HepG2 (cell line): ENCODE data around the gene CAMKV. TPM values are rescaled to one million over a fixed set of nuclear protein-coding genes. Genes with fewer than 3 reads are reported as not detected.
A peak's percentile ranks its signal among the peaks of the same experiment; 100 is the strongest.

Source experiments
- ATF5 ChIP-seq: sonication (generic); formaldehyde crosslinking; IDR thresholded peaks from 2 replicates; pipeline ENCODE4 v1.4.0; 2020; ENCODE audit warnings: mild to moderate bottlenecking, low read depth, missing genetic modification reagents
- CREBL2 ChIP-seq: sonication (generic); formaldehyde crosslinking; IDR thresholded peaks from 2 replicates; pipeline ENCODE4 v1.8.1; 2023; ENCODE audit warnings: missing genetic modification reagents, mild to moderate bottlenecking, borderline replicate concordance
- EEA1 ChIP-seq: sonication (generic); formaldehyde crosslinking; IDR thresholded peaks from 2 replicates; pipeline ENCODE4 v1.5.1; 2020; ENCODE audit warnings: mild to moderate bottlenecking, missing genetic modification reagents, borderline replicate concordance
- MNT ChIP-seq: fragments of 450-650 bp; IDR thresholded peaks from 2 replicates; pipeline ENCODE4 v1.6.1; 2016
- NCOA2 ChIP-seq: sonication (generic); formaldehyde crosslinking; IDR thresholded peaks from 2 replicates; pipeline ENCODE4 v1.8.0; 2022; ENCODE audit warnings: inconsistent platforms
- NPAS2 ChIP-seq: sonication (generic); formaldehyde crosslinking; IDR thresholded peaks from 2 replicates; pipeline ENCODE4 v1.8.0; 2022; ENCODE audit warnings: mild to moderate bottlenecking, missing genetic modification reagents, borderline replicate concordance
- NR2F6 ChIP-seq, 2 experiments: IDR thresholded peaks; 2 replicates each; pipeline ENCODE4 v1.6.1; 2016; ENCODE audit warnings: antibody characterized with exemption in 1 of 2, mild to moderate bottlenecking in 1 of 2
- SMARCC2 ChIP-seq: fragments of 450-650 bp; IDR thresholded peaks from 2 replicates; pipeline ENCODE4 v1.6.1; 2017; ENCODE audit warnings: antibody characterized with exemption, mild to moderate bottlenecking
- SOX6 ChIP-seq, 2 experiments: fragments of 450-650 bp in 1 of 2; sonication (generic) in 1 of 2; formaldehyde crosslinking in 1 of 2; IDR thresholded peaks; 2 replicates each; pipeline versions ENCODE4 v1.4.0 to v1.6.1; 2017 to 2020; ENCODE audit warnings: antibody characterized with exemption in 1 of 2, mild to moderate bottlenecking in 1 of 2, missing genetic modification reagents in 1 of 2
- SP140L ChIP-seq: sonication (generic); formaldehyde crosslinking; IDR thresholded peaks from 2 replicates; pipeline ENCODE4 v1.4.0; 2020; ENCODE audit warnings: missing genetic modification reagents, borderline replicate concordance
- TEAD3 ChIP-seq: optimal IDR thresholded peaks from 2 replicates; pipeline ENCODE3; 2016; ENCODE audit warnings: borderline replicate concordance
- TFDP2 ChIP-seq: sonication (generic); formaldehyde crosslinking; IDR thresholded peaks from 2 replicates; pipeline ENCODE4 v1.4.0; 2020; ENCODE audit warnings: missing genetic modification reagents
- TMF1 ChIP-seq: sonication (generic); formaldehyde crosslinking; IDR thresholded peaks from 2 replicates; pipeline ENCODE4 v1.8.1; 2022; ENCODE audit warnings: low read depth, missing genetic modification reagents
- TOPORS ChIP-seq: sonication (generic); formaldehyde crosslinking; IDR thresholded peaks from 2 replicates; pipeline ENCODE4 v1.8.0; 2023; ENCODE audit warnings: mild to moderate bottlenecking, missing genetic modification reagents
- YEATS4 ChIP-seq: sonication (generic); formaldehyde crosslinking; IDR thresholded peaks from 2 replicates; pipeline ENCODE4 v1.4.0; 2020; ENCODE audit warnings: missing genetic modification reagents, borderline replicate concordance
- ZBTB21 ChIP-seq: sonication (generic); formaldehyde crosslinking; IDR thresholded peaks from 2 replicates; pipeline ENCODE4 v1.4.0; 2020; ENCODE audit warnings: missing genetic modification reagents
- ZFY ChIP-seq: sonication (generic); formaldehyde crosslinking; IDR thresholded peaks from 2 replicates; pipeline ENCODE4 v1.4.0; 2020; ENCODE audit warnings: missing genetic modification reagents
- ZIK1 ChIP-seq: sonication (generic); formaldehyde crosslinking; IDR thresholded peaks from 2 replicates; pipeline ENCODE4 v1.5.0; 2020; ENCODE audit warnings: mild to moderate bottlenecking, low read depth, missing genetic modification reagents, borderline replicate concordance
- ZMAT5 ChIP-seq: sonication (generic); formaldehyde crosslinking; IDR thresholded peaks from 2 replicates; pipeline ENCODE4 v1.5.0; 2020; ENCODE audit warnings: mild to moderate bottlenecking, low read depth, missing genetic modification reagents, borderline replicate concordance
- ZNF607 ChIP-seq: sonication (generic); formaldehyde crosslinking; IDR thresholded peaks from 2 replicates; pipeline ENCODE4 v1.5.1; 2020; ENCODE audit warnings: missing genetic modification reagents, mild to moderate bottlenecking, borderline replicate concordance
- ZNF670 ChIP-seq: sonication (generic); formaldehyde crosslinking; IDR thresholded peaks from 2 replicates; pipeline ENCODE4 v1.8.0; 2022; ENCODE audit warnings: mild to moderate bottlenecking, missing genetic modification reagents, borderline replicate concordance
- ZNF7 ChIP-seq: IDR thresholded peaks from 2 replicates; pipeline ENCODE4 v1.6.1; 2016; ENCODE audit warnings: missing biosample characterization, missing genetic modification reagents
- polyA plus RNA-seq, 8 experiments: library from polyadenylated mRNA; depleted of rRNA in 3 of 8; stranded (reverse) in 7 of 8; unstranded in 1 of 8; fragments of >200 nt; fragmentation: Illumina TruSeq in 4 of 8; extraction: Trizol in 4 of 8; gene quantifications; 2 replicates each; pipeline versions ENCODE4 v1.2.1 to v1.2.3, GENCODE V29; 2011 to 2016; ENCODE audit warnings: low read depth in 4 of 8, missing spikeins in 1 of 8, mixed read lengths in 1 of 8; ENCODE audit not compliant: insufficient read depth in 1 of 8
- total RNA-seq, 5 experiments: library from RNA; depleted of rRNA; stranded (reverse); fragments of >200 nt; fragmentation: Illumina TruSeq; extraction: Trizol; gene quantifications; 2 replicates each; pipeline ENCODE4 v1.2.3, GENCODE V29; 2016; ENCODE audit warnings: low read depth in 1 of 5
- TF ChIP-seq, protein P1 (sequence below): sonication (generic); formaldehyde crosslinking; IDR thresholded peaks from 2 replicates; pipeline ENCODE4 v1.4.0; 2020; ENCODE audit warnings: mild to moderate bottlenecking, missing genetic modification reagents
- TF ChIP-seq, protein P2 (sequence below): sonication (generic); formaldehyde crosslinking; IDR thresholded peaks from 2 replicates; pipeline ENCODE4 v1.4.0; 2020; ENCODE audit warnings: missing genetic modification reagents

CAMKV gene
- total and polyA plus RNA-seq, 2 of the 13 experiments (the other 11 are each of a cell fraction or from before 2014, with no cell fraction given) = 0.13 to 0.15 TPM

DNA sequence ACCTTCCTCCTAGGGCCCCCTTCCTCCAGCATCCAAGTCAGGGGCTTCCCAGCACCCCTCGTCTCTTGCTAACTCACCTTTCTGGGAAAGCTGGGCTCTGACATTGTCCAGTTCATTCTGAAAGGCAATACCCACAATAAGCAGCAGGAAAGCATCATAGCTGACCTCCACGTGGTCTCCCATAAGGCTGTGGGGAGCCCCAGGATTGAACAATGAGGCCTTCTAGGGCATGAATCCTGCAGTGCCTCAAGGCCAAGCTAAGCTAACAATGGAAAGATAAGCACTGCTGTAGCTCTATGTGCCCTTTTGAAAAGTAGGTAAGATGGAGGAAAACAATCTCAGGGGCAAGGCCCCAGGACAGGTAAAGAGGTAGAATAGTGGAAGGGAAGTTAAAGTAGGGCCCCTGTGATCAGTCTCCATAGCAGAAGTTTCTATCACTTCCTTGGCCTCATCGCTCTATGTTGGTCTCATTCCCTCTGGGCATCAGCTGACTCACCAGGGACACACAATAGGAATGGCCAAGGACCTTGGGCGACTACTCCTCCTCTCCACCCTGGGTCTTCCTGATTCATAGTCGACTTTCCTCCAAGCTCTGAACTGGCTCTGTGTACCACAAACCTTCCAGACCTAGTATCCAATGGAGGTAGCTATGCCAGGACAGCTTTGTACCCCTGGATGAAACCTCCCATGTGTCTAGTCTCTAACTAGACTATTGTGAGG lies 25.1 kb downstream of the CAMKV start (continued):
- peak; percentile 89 for TF ChIP-seq ZFY
- peak; percentile 60 for TF ChIP-seq TFDP2
- TF ChIP-seq SP140L (CRISPR knock-in tag) = no peak
- TF ChIP-seq TMF1 (CRISPR knock-in tag) = no peak
- no peak for TF ChIP-seq ZNF670 (CRISPR knock-in tag)
- TF ChIP-seq ATF5 (CRISPR knock-in tag) = no peak
- 0 out of 2 replicates have a peak, but pooled peaks have one; percentile 12 for TF ChIP-seq ZNF7 (CRISPR knock-in tag)
- peak; percentile 48 for TF ChIP-seq NCOA2 (CRISPR knock-in tag)
- peak; percentile 43; the same call in 1 of the 2 replicates for TF ChIP-seq TOPORS (CRISPR knock-in tag)
- no peak for TF ChIP-seq SMARCC2
- TF ChIP-seq ZNF607 (CRISPR knock-in tag) = no peak
- 0 out of 2 replicates have a peak, but pooled peaks have one; percentile 17 for TF ChIP-seq NR2F6 (IDR thresholded peaks at IDR 0.05)
- TF ChIP-seq NR2F6 (CRISPR knock-in tag; IDR thresholded peaks at IDR 0.05) = 0 out of 2 replicates have a peak, but pooled peaks have one; percentile 31
- TF ChIP-seq ZBTB21 (CRISPR knock-in tag) = no peak
- TF ChIP-seq TEAD3 = peak; percentile 11
- TF ChIP-seq, protein P1, sequence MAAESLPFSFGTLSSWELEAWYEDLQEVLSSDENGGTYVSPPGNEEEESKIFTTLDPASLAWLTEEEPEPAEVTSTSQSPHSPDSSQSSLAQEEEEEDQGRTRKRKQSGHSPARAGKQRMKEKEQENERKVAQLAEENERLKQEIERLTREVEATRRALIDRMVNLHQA (CRISPR knock-in tag) = no peak
- TF ChIP-seq ZIK1 = no peak
- TF ChIP-seq, protein P2, sequence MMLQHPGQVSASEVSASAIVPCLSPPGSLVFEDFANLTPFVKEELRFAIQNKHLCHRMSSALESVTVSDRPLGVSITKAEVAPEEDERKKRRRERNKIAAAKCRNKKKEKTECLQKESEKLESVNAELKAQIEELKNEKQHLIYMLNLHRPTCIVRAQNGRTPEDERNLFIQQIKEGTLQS (CRISPR knock-in tag) = no peak
- peak; percentile 48; the same call in 1 of the 2 replicates for TF ChIP-seq MNT
- no peak for TF ChIP-seq CREBL2 (CRISPR knock-in tag)
- no peak for TF ChIP-seq EEA1
- peak; percentile 44; the same call in 1 of the 2 replicates for TF ChIP-seq YEATS4 (CRISPR knock-in tag)
- no peak for TF ChIP-seq ZMAT5
- TF ChIP-seq SOX6 (IDR thresholded peaks at IDR 0.05) = no peak
- TF ChIP-seq SOX6 (CRISPR knock-in tag; IDR thresholded peaks at IDR 0.05) = peak; percentile 94
- no peak for TF ChIP-seq NPAS2 (CRISPR knock-in tag)
